ENCODE data around the gene TMEM42.

DNA sequence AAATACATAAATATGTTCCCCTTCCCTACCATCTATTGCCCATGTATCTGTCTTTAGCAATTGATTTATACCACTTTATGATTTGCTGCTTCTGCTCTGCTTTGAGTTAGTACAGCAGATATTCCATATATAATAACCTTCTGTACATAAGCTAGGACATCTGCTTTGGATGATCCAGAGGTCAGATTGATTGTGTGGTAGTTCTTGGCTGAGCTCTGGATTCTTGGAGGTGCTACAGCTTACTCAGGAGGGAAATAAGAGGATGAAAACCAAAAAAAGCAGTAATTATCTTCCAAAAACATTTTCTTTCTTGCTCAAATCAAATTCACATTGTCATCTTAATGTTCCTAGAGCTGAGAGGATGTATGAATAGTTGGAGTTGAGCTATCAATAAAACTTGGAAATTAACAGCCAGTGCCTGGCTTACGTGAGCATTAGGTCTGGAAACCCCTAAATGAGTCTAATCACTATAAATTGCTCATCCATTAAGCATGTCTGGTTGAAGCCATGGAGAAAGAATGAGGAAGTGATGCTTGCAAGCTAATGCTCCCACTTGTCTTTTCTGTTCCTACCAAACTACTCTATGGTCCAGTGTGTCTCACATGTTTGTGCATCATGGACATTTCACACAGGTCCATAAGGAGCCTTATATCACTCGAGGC, 36.3 kb upstream of the TMEM42 start:
- TF ChIP-seq EZH2phosphoT487 (IDR thresholded peaks at IDR 0.05; ENCODE audit: low read depth, severe bottlenecking, unreplicated experiment) (no peak), EZH2 (IDR thresholded peaks at IDR 0.05; ENCODE audit: borderline replicate concordance) (no peak)
- TF ChIP-seq, protein P1, sequence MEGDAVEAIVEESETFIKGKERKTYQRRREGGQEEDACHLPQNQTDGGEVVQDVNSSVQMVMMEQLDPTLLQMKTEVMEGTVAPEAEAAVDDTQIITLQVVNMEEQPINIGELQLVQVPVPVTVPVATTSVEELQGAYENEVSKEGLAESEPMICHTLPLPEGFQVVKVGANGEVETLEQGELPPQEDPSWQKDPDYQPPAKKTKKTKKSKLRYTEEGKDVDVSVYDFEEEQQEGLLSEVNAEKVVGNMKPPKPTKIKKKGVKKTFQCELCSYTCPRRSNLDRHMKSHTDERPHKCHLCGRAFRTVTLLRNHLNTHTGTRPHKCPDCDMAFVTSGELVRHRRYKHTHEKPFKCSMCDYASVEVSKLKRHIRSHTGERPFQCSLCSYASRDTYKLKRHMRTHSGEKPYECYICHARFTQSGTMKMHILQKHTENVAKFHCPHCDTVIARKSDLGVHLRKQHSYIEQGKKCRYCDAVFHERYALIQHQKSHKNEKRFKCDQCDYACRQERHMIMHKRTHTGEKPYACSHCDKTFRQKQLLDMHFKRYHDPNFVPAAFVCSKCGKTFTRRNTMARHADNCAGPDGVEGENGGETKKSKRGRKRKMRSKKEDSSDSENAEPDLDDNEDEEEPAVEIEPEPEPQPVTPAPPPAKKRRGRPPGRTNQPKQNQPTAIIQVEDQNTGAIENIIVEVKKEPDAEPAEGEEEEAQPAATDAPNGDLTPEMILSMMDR (IDR thresholded peaks at IDR 0.05; ENCODE audit: poor library complexity): no peak

All from hepatocyte (in vitro differentiated cells).